IPS DF 6.9 (cell line): ENCODE results near the gene DEFB131A.
"Not testable (repeated sequence)": the region's sequence is repeated elsewhere in the genome, so short reads cannot be mapped to it uniquely, and the experiment has no call there.

Source experiments
- DNase-seq: peaks from one replicate; pipeline ENCODE4 v3.0.0-alpha.2; 2013; ENCODE audit warnings: low read depth, low spot score
- H3K27ac ChIP-seq: one replicate; pipeline ENCODE4 v1.5.1; 2013; ENCODE audit warnings: low read length, control low read depth
- H3K27me3 ChIP-seq: 2 replicates; pipeline ENCODE4 v1.6.1; 2013; ENCODE audit warnings: mild to moderate bottlenecking, low read length; ENCODE audit not compliant: control insufficient read depth, insufficient read depth
- H3K36me3 ChIP-seq: 2 replicates; pipeline ENCODE4 v1.6.1; 2013; ENCODE audit warnings: low read length; ENCODE audit not compliant: control insufficient read depth, insufficient read depth
- H3K4me1 ChIP-seq: 2 replicates; pipeline ENCODE4 v1.6.1; 2013; ENCODE audit warnings: low read length; ENCODE audit not compliant: control insufficient read depth, insufficient read depth
- H3K4me3 ChIP-seq: 2 replicates; pipeline ENCODE4 v1.5.1; 2013; ENCODE audit warnings: mild to moderate bottlenecking, low read length
- H3K9me3 ChIP-seq: 2 replicates; pipeline ENCODE4 v1.6.1; 2013; ENCODE audit warnings: low read length, inconsistent platforms; ENCODE audit not compliant: control insufficient read depth, insufficient read depth
- WGBS: extraction: QIAGEN DNeasy Blood & Tissue Kit; methylation state at CpG from one replicate; pipeline ENCODE4 v1.1.7; 2013; ENCODE audit warnings: mixed read lengths, missing lambda C conversion rate; ENCODE audit not compliant: insufficient read length, insufficient coverage; 5-methylcytosine and 5-hydroxymethylcytosine counted together

The DEFB131A gene

GRCh38 chr4:9493589-9493988, 49.4 kb downstream of the DEFB131A start:
- not testable (repeated sequence) for H3K4me3 ChIP-seq, H3K27me3 ChIP-seq, H3K36me3 ChIP-seq, DNase-seq, H3K27ac ChIP-seq, H3K4me1 ChIP-seq, H3K9me3 ChIP-seq
- no CpG with 5 or more reads among the region's 19 CpGs for WGBS

- not testable (repeated sequence) for H3K4me3 ChIP-seq, H3K27me3 ChIP-seq, H3K36me3 ChIP-seq, DNase-seq, H3K4me1 ChIP-seq, H3K27ac ChIP-seq, H3K9me3 ChIP-seq
- WGBS: no CpG with 5 or more reads among the region's 11 CpGs
These were observed 50.2 kb downstream of the DEFB131A start for GRCh38 chr4:9494256-9495035.

- DNase-seq: peak; percentile 66
- not testable (repeated sequence) for H3K27ac ChIP-seq, H3K36me3 ChIP-seq, H3K27me3 ChIP-seq, H3K9me3 ChIP-seq, H3K4me1 ChIP-seq, H3K4me3 ChIP-seq
- no CpG with 5 or more reads among the region's 12 CpGs for WGBS
These were observed 51.2 kb downstream of the DEFB131A start for GRCh38 chr4:9495443-9495842.

- not testable (repeated sequence) for H3K27me3 ChIP-seq, DNase-seq, H3K4me1 ChIP-seq, H3K36me3 ChIP-seq, H3K9me3 ChIP-seq, H3K27ac ChIP-seq
- H3K4me3 ChIP-seq: peak overlapping the region; percentile 38; the same call in 1 of the 2 replicates
- no CpG with 5 or more reads among the region's 86 CpGs for WGBS
These were observed 53.6 kb downstream of the DEFB131A start for GRCh38 chr4:9497575-9498467.

- not testable (repeated sequence) for H3K36me3 ChIP-seq, H3K4me1 ChIP-seq, DNase-seq, H3K9me3 ChIP-seq, H3K27me3 ChIP-seq, H3K27ac ChIP-seq
- peak overlapping the region; percentile 38; the same call in 1 of the 2 replicates for H3K4me3 ChIP-seq
- no CpG with 5 or more reads among the region's 33 CpGs for WGBS
These were observed 54.3 kb downstream of the DEFB131A start for GRCh38 chr4:9498468-9499040.

- not testable (repeated sequence) for H3K36me3 ChIP-seq, H3K4me1 ChIP-seq, H3K4me3 ChIP-seq, DNase-seq, H3K27ac ChIP-seq, H3K9me3 ChIP-seq, H3K27me3 ChIP-seq
- no CpG with 5 or more reads among the region's 16 CpGs for WGBS
These were observed 55.8 kb downstream of the DEFB131A start for GRCh38 chr4:9499974-9500487.
